MCF 10A (cell line): Measurements from ENCODE around the gene ZFP64. TPM values are rescaled to one million over a fixed set of nuclear protein-coding genes. Genes with fewer than 3 reads are reported as not detected.

Source experiments
- Bru-seq: library from RNA; stranded (reverse); fragments of 400-500 nt; gene quantifications from one replicate; lab custom pipeline; 2021; lab: Mats Ljungman, UMichigan
- BruChase-seq, 2 experiments: library from RNA; stranded (reverse); fragments of 400-500 nt; gene quantifications; one replicate each; lab custom pipeline; 2021; lab: Mats Ljungman, UMichigan
- BruUV-seq: library from RNA; stranded (reverse); fragments of 400-500 nt; replicated peaks from 2 replicates; lab custom pipeline; 2021; lab: Mats Ljungman, UMichigan
- CTCF ChIA-PET: fragments of 300-600 bp; sonication (Branson Sonifier 250); formaldehyde crosslinking; extraction: SDS; loops from one replicate; lab custom pipeline; 2021; ENCODE audit warnings: antibody characterized with exemption, inconsistent platforms; lab: Yijun Ruan, JAX
- POLR2A ChIA-PET: fragments of 300-600, 350-650 bp; sonication (Branson Sonifier 250); formaldehyde crosslinking; extraction: SDS; loops from one replicate; lab custom pipeline; 2020; ENCODE audit warnings: antibody characterized with exemption, inconsistent platforms; lab: Yijun Ruan, JAX
- DNase-seq: peaks from one replicate; pipeline ENCODE4 v3.0.0-alpha.2; 2018; ENCODE audit not compliant: unreplicated experiment
- H3K27ac Mint-ChIP-seq: one replicate; pipeline ENCODE4 v1.8.0; 2022; ENCODE audit warnings: mild to moderate bottlenecking, low read depth, mixed read lengths; ENCODE audit not compliant: unreplicated experiment
- H3K27me3 Mint-ChIP-seq: one replicate; pipeline ENCODE4 v1.8.0; 2022; ENCODE audit warnings: mixed read lengths; ENCODE audit not compliant: insufficient read depth, unreplicated experiment
- H3K36me3 Mint-ChIP-seq: one replicate; pipeline ENCODE4 v1.8.0; 2022; ENCODE audit warnings: mild to moderate bottlenecking, moderate library complexity, mixed read lengths; ENCODE audit not compliant: insufficient read depth, unreplicated experiment
- H3K4me1 Mint-ChIP-seq: one replicate; pipeline ENCODE4 v1.8.0; 2022; ENCODE audit warnings: mixed read lengths; ENCODE audit not compliant: insufficient read depth, unreplicated experiment
- H3K4me3 Mint-ChIP-seq: one replicate; pipeline ENCODE4 v1.8.0; 2022; ENCODE audit warnings: mild to moderate bottlenecking, moderate library complexity, mixed read lengths; ENCODE audit not compliant: unreplicated experiment
- H3K9me3 Mint-ChIP-seq: one replicate; pipeline ENCODE4 v1.8.0; 2022; ENCODE audit warnings: mixed read lengths; ENCODE audit not compliant: unreplicated experiment
- intact Hi-C: fragments of 100-400 bp; cut with micrococcal nuclease; formaldehyde crosslinking; loops from 2 replicates; pipeline ENCODE4 v1.14.1; 2022
- long read RNA-seq: library from polyadenylated mRNA; stranded (forward); transcript quantifications from one replicate; pipeline ENCODE4 v2.0.0, GENCODE V29; 2022
- total RNA-seq: library from RNA; stranded (reverse); gene quantifications from 2 replicates; pipeline ENCODE4 v1.2.3, GENCODE V29; 2022
- TF ChIP-seq, protein P1 (sequence below): fragments of 200-600 bp; IDR thresholded peaks from one replicate; pipeline ENCODE4 v1.8.0; 2022; ENCODE audit warnings: antibody characterized with exemption, mild to moderate bottlenecking; ENCODE audit not compliant: unreplicated experiment

Gene ZFP64
- 13.0 and 13.8 TPM in 2 replicates for total RNA-seq
- Bru-seq, nascent RNA = percentile 50 among the genes with signal in this experiment
- percentile 51 among the genes with signal in this experiment for BruChase-seq, experiment 1, labeled RNA remaining after a 6-hour chase
- percentile 50 among the genes with signal in this experiment for BruChase-seq, experiment 2, labeled RNA remaining after a 2-hour chase
- long read RNA-seq, transcript ZFP64-201 (6 exons, 3,264 nt) = major isoform, 19 of 26 reads
- long read RNA-seq, partial matches to known transcripts = 4 of 26 reads
- long read RNA-seq, other reads (novel, unspliced or antisense) = 2 of 26 reads

GRCh38 chr20:52191132-52191915 is at the start of gene ZFP64:
Gene ZFP64, minus strand, starts transcription at chr20:52191779. Its CDS starts 143 bp downstream, at chr20:52191636.
- TSS peak; percentile 46 for BruUV-seq
- Mint-ChIP-seq H3K27ac (peak within 1 kb of the TSS; percentile 91), H3K27me3 (no peaks in the 10 kb centered on the region), H3K4me3 (peak within 1 kb of the TSS; percentile 94), H3K36me3 (peaks cover 7% of the 10 kb centered on the region), H3K9me3 (no peaks in the 10 kb centered on the region), H3K4me1 (peaks cover 14% of the 10 kb centered on the region)
- POLR2A ChIA-PET = interaction anchor here (0.5 to 3.5 kb wide), 15 partner anchors 10 to 1870 kb away, joined by 3 to 20 read pairs (median 3); no protein-coding TSS in a partner anchor
- CTCF ChIA-PET = interaction anchor here (0.6 to 2.3 kb wide), 15 partner anchors 10 to 1910 kb away, joined by 3 to 8 read pairs (median 4); no protein-coding TSS in a partner anchor
- intact Hi-C loops = no loop called here
- peak; percentile 80 for DNase-seq
- TF ChIP-seq, protein P1, sequence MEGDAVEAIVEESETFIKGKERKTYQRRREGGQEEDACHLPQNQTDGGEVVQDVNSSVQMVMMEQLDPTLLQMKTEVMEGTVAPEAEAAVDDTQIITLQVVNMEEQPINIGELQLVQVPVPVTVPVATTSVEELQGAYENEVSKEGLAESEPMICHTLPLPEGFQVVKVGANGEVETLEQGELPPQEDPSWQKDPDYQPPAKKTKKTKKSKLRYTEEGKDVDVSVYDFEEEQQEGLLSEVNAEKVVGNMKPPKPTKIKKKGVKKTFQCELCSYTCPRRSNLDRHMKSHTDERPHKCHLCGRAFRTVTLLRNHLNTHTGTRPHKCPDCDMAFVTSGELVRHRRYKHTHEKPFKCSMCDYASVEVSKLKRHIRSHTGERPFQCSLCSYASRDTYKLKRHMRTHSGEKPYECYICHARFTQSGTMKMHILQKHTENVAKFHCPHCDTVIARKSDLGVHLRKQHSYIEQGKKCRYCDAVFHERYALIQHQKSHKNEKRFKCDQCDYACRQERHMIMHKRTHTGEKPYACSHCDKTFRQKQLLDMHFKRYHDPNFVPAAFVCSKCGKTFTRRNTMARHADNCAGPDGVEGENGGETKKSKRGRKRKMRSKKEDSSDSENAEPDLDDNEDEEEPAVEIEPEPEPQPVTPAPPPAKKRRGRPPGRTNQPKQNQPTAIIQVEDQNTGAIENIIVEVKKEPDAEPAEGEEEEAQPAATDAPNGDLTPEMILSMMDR = peak; percentile 41

- Mint-ChIP-seq H3K4me1 (no peaks in the 10 kb centered on the region), H3K9me3 (no peaks in the 10 kb centered on the region), H3K36me3 (no peaks in the 10 kb centered on the region), H3K27ac (no peak overlapping the region), H3K4me3 (no peak overlapping the region), H3K27me3 (peaks cover 26% of the 10 kb centered on the region)
- no peak for DNase-seq
- ChIA-PET CTCF (interaction anchor here (0.6 to 3.1 kb wide), 12 partner anchors 10 to 1307 kb away, joined by 3 to 21 read pairs (median 4); no protein-coding TSS in a partner anchor), POLR2A (no interaction called here)
- TF ChIP-seq, protein P1 = no peak
- intact Hi-C loops = no loop called here
- no TSS peak for BruUV-seq
Measured at GRCh38 chr20:52240802-52241201, 49.2 kb upstream of the ZFP64 start.

DNA sequence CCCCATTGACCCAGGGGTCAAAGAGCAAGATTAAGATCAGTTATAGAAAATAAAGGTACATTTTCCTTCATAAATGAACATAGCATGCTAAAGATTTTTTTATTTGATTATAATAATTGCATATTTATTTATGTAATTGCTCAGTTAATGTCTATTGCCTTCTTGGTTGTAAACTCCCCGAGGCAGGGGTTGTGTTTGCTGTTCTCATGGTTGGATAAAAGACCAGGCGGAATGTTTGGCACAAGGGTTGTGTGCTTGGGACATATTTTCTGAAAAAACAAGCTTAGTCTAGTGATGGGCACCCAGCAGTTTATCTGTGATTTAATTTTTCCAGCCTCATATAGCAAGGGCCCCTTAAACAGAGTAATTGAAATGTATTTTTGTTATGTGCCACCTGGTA is 47.5 kb upstream of the ZFP64 start:
- H3K4me3 Mint-ChIP-seq = no peak overlapping the region
- POLR2A ChIA-PET = no interaction called here
- TF ChIP-seq, protein P1 = no peak
- intact Hi-C loops = no loop called here
- CTCF ChIA-PET = interaction anchor here (0.6 to 3.1 kb wide), 8 partner anchors 18 to 1308 kb away, joined by 3 to 21 read pairs (median 4); no protein-coding TSS in a partner anchor
- H3K9me3 Mint-ChIP-seq = no peaks in the 10 kb centered on the region
- no peaks in the 10 kb centered on the region for H3K36me3 Mint-ChIP-seq
- H3K4me1 Mint-ChIP-seq = no peaks in the 10 kb centered on the region
- peaks cover 26% of the 10 kb centered on the region for H3K27me3 Mint-ChIP-seq
- no peak for DNase-seq
- BruUV-seq = no TSS peak
- H3K27ac Mint-ChIP-seq = no peak overlapping the region

GRCh38 chr20:52236292-52236691 is 44.7 kb upstream of the ZFP64 start:
- Mint-ChIP-seq H3K36me3 (no peaks in the 10 kb centered on the region), H3K27ac (no peak overlapping the region), H3K4me3 (no peak overlapping the region), H3K9me3 (no peaks in the 10 kb centered on the region), H3K27me3 (peaks cover 27% of the 10 kb centered on the region), H3K4me1 (no peaks in the 10 kb centered on the region)
- intact Hi-C loops = no loop called here
- TF ChIP-seq, protein P1 = no peak
- BruUV-seq = no TSS peak
- ChIA-PET CTCF (no interaction called here), POLR2A (no interaction called here)
- no peak for DNase-seq
